ENCODE measurements around the gene MAP3K10.

MAP3K10 gene

DNA sequence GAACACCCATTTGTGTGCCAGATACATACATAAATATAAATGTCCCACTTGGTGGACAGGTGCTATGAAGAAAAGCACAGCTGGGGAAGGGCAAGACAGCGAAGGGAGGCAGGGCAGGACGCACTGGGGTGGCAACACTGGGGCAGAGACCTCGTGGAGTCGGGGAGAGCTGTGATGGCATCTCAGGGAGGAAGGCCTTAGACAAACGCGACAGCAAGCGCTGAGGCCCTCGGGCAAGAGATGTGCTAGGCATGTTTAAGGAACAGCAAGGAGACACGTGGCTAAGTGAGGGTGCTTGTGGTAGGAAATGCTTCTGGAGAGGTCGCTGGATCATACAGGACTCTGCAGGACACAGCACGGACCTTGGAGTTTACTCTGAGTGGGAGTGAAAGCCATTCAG is 58.6 kb downstream of the MAP3K10 start:
- no peak for DNase-seq (ENCODE audit: low spot score)

DNA sequence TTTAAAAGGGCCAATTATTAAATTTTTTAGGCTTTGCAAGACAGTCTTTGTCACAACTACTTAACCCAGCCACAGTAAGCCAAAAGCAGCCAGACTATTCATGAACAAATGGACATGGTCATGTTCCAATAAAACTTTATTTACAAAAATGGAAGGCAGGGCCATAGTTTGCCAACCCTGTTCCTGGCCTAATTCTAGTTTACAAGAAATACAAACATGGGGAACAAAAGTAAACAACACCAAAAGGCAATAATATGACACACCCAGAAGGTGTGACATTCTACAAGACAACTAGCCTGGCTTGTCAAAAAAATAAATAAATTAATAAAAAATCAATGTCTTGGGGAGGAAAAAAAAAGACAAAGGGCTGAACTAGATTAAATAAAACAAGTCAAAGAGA is 60.0 kb downstream of the MAP3K10 start:
- DNase-seq (ENCODE audit: low spot score): no peak

DNA sequence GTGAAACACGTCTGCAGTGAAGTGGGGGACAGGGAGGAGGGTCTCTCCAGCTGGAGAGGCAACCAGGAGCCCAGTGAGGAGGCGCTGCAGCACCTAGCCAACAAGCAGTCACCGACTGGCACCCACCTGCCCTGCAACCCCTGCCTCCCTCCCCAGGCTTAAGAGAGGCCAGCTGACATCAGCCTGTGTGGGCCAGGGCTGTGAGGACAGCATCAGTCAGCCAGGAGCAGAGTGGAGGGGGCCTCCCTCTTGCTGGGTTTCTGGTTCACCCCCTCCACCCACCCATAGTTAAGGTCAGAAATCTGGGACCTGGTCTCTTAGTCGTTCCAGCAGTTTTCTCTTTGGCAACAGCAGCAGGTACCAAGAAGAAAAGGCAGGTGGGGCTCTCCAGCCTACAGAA is 60.8 kb downstream of the MAP3K10 start:
- no peak for DNase-seq (ENCODE audit: low spot score)

DNA sequence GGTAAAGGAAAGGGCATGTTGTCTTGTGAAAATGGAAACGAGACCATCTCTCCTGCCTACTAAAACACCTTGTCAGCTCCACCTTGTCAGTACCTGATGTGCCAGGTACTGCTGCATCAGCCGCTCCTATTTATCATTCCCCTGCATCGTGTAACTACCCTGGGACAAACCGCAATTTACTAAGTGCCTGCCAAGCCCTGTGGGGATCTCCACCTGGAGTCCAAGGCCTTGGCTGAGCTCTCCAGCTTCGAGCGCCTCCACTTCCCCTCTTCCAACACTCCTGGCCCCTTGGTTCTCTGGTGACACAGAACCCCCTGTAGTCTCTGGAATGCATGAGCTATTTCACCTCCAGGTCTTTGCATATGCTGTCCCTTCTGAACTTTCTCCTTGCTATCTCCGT is 61.2 kb downstream of the MAP3K10 start:
- DNase-seq (ENCODE audit: low spot score): no peak

DNA sequence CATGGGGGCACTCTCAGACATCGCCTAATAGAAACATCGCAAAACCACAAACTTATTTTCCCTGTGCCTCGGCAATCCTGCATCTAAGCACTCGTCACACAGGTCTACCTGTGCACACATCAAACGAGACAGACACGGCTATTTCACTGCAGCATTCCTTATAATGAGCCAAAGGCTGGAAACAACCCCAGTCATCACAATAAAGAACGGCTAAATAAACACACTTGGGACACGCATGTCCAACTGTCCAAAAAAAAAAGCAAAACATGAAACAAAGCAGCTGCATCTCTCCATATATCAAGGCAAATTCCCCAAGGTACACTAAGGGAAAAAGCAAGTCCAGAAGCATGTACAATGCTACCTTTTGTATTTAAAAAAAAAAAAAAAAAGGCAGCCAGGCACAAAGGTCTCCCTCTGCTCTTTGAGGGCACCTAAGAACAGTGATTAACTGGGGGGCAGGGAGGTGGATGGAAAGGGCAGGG is 62.4 kb downstream of the MAP3K10 start:
- DNase-seq (ENCODE audit: low spot score): no peak

DNA sequence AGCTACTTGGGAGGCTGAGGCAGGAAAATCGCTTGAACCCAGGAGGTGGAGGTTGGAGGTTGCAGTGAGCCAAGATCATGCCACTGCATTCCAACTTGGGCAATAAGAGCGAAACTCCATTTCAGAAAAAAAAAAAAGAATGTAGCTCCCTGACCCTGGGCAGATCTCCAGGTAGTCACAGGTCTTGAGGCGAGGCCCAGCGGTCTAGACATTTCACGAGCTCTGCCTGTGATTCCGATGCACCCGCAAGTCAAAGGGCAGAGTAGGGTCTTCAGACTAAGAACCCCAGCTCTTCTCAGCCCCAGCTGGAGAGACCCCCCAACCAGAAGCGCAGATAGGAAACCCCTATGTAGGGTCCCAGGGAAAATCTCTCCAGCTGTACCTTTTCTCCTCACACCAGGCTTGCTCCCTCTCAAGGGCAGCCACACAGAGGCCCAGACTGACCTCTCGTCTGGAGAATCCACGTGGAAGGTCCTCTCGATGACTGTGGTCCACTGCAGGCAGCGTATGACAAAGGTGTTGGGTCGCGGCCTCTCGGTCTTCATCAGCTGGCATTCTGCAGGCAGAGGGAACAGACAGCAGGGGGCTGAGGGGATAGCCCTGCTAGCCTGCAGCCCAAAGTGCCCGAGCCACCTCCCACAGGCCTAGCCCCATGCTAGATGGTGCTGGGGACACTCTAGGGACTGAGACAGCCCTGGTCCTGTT is 63.6 kb downstream of the MAP3K10 start:
- DNase-seq (ENCODE audit: low spot score): no peak

DNA sequence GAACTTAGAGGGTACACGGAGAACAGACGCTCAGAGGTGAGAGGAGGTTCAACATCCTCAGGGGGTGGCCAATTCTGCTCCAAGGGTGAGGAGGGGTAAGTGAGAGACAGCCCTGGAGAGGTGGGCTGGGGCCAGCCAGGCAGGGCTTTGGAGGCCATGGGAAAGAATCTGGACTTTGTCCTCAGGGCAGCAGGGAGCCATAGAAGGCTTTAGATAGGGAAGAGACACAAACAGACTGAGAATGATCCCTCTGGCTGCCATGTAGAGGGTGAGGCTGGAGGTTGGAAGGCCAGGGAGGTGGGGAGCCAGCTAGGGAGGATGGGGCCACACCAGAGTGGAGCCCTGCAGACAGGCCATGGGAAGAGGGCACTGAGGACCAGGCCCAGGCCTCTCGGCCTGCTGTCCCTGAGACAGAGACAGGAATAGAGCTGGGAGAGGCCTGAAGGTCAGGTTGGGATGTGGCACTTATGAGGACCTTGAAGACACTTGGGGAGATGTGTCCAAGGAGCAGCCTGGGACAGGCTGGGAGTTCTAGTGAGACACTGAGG is 64.5 kb downstream of the MAP3K10 start:
- DNase-seq (ENCODE audit: low spot score): no peak

DNA sequence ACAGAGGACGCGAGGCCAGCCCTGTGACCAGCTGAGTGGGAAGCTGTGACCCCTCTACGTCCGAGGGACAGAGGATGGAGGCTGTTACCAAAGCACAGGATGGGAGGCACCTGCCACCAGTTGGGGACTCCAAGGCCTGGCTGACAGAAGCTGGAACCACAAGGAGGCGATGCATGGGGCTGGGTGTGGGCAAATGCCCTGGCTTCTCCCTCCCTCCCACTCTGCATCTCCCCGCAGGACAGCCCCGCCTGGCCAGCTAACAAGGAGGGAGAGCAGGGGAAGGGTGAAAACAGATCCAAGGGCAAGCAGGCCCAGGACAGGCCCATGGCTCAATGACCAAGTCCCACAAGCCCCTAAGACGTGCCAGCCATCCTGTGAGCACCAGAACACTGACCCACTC is 65.3 kb downstream of the MAP3K10 start:
- no peak for DNase-seq (ENCODE audit: low spot score)

DNA sequence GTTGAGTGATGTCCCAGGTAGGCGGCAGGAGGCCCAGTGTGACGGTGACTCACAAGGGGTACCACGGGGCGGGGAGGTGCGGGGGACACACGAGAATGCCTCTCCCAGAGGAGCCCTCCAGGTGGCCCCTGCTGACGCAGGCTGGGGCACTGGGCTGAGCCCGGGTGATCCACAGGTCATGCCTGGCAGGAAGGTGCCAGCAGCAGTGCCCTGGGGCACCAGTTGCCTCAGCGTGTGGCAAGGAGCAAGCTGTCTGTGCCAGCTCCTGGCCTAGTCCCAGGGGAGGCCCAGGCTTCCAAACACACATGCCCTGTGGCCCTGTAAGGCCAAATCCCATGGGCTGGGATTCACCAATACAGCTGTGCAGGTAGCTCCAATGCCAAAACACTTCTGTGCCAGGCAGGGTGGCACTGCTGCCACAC is 65.9 kb downstream of the MAP3K10 start:
- DNase-seq (ENCODE audit: low spot score): peak; percentile 33

DNA sequence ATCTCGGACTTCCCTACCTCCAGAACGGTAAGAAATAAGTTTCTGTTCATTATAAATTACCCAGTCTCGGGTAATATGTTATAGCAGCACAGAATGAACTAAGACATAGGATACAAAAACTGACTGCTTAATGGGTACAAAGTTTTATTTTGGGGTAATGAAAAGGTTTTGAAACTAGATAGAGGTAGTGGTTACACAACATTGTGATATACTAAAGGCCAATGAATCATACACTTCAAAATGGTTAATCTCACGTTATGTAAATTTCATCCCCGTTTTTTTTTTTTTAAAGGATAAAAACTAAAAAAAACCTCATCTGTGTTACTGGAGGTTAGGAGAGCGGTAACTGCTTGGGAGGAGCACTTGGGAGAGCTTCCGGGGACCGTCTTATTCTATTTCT is 70.4 kb downstream of the MAP3K10 start:
- DNase-seq (ENCODE audit: low spot score): no peak

DNA sequence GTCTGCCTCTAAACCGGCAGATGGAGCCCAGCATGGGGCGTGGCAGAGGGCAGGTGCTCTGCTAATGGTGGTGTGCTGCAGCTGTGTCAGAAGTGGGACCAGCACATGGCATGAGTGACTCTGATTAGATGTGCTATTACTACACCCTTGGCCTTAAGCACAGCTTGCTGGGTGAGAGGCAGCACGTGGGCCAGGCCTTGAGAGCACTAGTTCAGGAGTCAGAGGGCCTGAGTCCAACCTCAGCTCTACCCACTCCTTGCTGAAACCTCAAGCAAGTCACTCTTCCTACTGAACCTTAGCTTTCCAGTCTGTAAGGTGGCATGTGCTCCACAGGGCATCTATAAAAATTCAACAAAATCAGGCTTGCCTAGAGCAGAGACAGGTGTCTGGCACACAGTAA is 71.2 kb downstream of the MAP3K10 start:
- no peak for DNase-seq (ENCODE audit: low spot score)

DNA sequence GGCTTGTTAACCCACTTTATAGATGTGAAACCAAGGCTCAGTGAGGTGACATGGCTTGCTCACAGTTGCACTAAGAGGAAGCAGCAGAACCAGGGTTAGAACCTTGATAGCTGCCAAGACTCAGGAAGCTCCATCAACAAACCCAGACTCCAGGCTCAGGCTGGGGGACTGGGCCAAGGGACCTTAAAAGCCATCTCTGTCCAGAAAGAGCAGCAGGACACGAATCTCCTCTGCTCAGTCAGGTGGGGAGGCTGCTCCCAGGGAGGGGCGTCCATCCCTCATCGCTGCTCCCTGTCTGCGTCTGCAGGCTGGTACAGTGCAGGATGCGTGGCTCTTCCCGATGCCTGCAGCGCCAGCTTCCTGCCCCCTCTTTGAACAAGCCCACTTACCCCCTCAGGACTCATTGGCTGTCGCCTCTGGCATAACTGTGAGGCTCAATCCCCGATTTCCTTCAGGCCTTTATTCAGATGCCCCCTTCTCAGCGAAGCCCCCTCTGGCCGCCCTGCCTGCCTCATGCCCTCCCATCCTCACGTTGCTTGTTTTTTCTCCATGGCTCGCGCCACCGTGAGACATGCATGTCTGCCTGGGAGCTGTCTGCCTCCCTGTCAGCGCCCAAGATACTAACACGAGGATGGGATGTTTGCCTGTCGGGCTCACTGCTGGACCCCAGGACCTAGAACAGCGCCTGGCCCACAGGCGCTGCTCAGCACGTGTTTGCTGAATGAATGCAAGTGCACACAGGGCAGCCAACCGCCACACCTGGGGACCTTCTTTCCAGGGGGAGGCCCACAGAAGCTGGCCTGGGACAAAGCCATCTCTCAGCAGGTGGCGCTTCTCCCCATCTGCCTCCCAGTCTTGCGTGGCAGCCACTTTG is 72.5 kb downstream of the MAP3K10 start:
- no peak for DNase-seq (ENCODE audit: low spot score)

DNA sequence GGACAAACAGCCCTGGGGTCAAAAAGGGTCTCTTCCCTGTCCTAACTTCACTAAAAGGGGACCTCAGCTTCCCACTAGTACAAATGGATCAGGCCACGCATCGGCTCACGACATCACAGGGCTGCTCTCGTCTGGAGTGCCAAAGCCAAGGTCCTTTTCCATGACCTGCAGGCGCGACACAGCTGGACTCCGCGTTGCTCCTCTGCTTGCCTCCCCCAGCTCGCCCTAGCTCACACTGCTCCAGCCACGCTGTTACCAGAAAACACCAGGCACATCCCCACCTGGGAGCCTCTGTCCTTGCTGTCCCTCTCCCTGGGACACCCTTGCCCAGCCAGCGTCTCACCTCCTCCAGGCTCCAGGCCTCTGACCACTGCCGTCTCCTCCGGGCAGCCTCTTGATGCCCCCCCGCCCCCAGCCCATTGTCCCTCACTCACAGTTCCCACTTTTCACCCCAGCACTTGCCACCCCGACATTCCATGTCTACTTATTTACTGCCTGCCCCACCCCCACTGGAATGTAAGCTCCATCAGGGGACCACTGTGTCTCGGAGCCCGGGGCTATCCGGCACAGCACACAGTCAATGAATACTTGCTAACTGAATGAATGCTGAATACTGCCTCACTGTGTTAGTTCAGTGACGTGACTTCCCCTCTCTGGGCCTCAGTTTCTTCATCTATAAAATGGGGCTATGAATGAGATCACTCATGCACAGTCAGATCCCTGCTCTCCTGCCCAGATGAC is 73.3 kb downstream of the MAP3K10 start:
- DNase-seq (ENCODE audit: low spot score): no peak

Data from germinal center (tissue), 1 donor.